H9 (cell line): ENCODE results near the gene GFY. TPM values are rescaled to one million over a fixed set of nuclear protein-coding genes. Genes with fewer than 3 reads are reported as not detected.

Experiments
- DNase-seq: peaks from one replicate; pipeline ENCODE4 v3.0.0-alpha.2; 2017
- H2AFZ ChIP-seq: one replicate; pipeline ENCODE4 v1.6.1; 2013; ENCODE audit warnings: mild to moderate bottlenecking, low read length, control low read depth, moderate library complexity
- H2AK5ac ChIP-seq: 2 replicates; pipeline ENCODE4 v1.6.1; 2013; ENCODE audit warnings: low read length, control low read depth, mixed read lengths; ENCODE audit not compliant: insufficient read length
- H2BK120ac ChIP-seq: one replicate; pipeline ENCODE4 v1.6.1; 2013; ENCODE audit warnings: low read depth, mild to moderate bottlenecking, low read length, control low read depth, inconsistent platforms; ENCODE audit not compliant: poor library complexity, severe bottlenecking
- H2BK12ac ChIP-seq: 2 replicates; pipeline ENCODE4 v1.6.1; 2013; ENCODE audit warnings: low read length, control low read depth, mixed read lengths, low read depth; ENCODE audit not compliant: insufficient read length
- H2BK15ac ChIP-seq: 2 replicates; pipeline ENCODE4 v1.6.1; 2013; ENCODE audit warnings: low read depth, low read length, control low read depth
- H2BK20ac ChIP-seq: one replicate; pipeline ENCODE4 v1.6.1; 2013; ENCODE audit warnings: low read depth, mild to moderate bottlenecking, low read length, control low read depth, inconsistent platforms; ENCODE audit not compliant: poor library complexity, severe bottlenecking
- H2BK5ac ChIP-seq: 2 replicates; pipeline ENCODE4 v1.6.1; 2013; ENCODE audit warnings: low read length, control low read depth, mixed read lengths; ENCODE audit not compliant: insufficient read length
- H3K14ac ChIP-seq: 2 replicates; pipeline ENCODE4 v1.6.1; 2013; ENCODE audit warnings: low read length, control low read depth; ENCODE audit not compliant: insufficient read depth
- H3K18ac ChIP-seq: 2 replicates; pipeline ENCODE4 v1.6.1; 2013; ENCODE audit warnings: low read depth, mild to moderate bottlenecking, mixed read lengths, low read length, control low read depth; ENCODE audit not compliant: insufficient read length
- H3K23ac ChIP-seq: 2 replicates; pipeline ENCODE4 v1.6.1; 2013; ENCODE audit warnings: low read length, control low read depth, mixed read lengths, low read depth; ENCODE audit not compliant: insufficient read length
- H3K23me2 ChIP-seq: 2 replicates; pipeline ENCODE4 v1.6.1; 2013; ENCODE audit warnings: low read depth, mild to moderate bottlenecking, mixed read lengths, low read length, control low read depth; ENCODE audit not compliant: insufficient read length, poor library complexity, severe bottlenecking
- H3K27ac ChIP-seq: 2 replicates; pipeline ENCODE4 v1.5.1; 2013; ENCODE audit warnings: low read length, control low read depth, mixed read lengths, low read depth; ENCODE audit not compliant: insufficient read length
- H3K27me3 ChIP-seq: 2 replicates; pipeline ENCODE4 v1.6.1; 2013; ENCODE audit warnings: low read length, control low read depth, inconsistent platforms; ENCODE audit not compliant: insufficient read depth
- H3K4ac ChIP-seq: 2 replicates; pipeline ENCODE4 v1.6.1; 2013; ENCODE audit warnings: low read depth, mild to moderate bottlenecking, control low read depth, inconsistent platforms, low read length, moderate library complexity
- H3K4me1 ChIP-seq: 2 replicates; pipeline ENCODE4 v1.6.1; 2013; ENCODE audit warnings: low read length, control low read depth, inconsistent platforms; ENCODE audit not compliant: insufficient read depth
- H3K4me2 ChIP-seq: 2 replicates; pipeline ENCODE4 v1.6.1; 2013; ENCODE audit warnings: low read length, control low read depth, mixed read lengths; ENCODE audit not compliant: insufficient read length, insufficient read depth
- H3K56ac ChIP-seq: 2 replicates; pipeline ENCODE4 v1.6.1; 2013; ENCODE audit warnings: low read depth, mild to moderate bottlenecking, mixed read lengths, low read length, control low read depth; ENCODE audit not compliant: insufficient read length
- H3K79me1 ChIP-seq: 2 replicates; pipeline ENCODE4 v1.6.1; 2013; ENCODE audit warnings: low read depth, mild to moderate bottlenecking, moderate library complexity, low read length, control low read depth, inconsistent platforms; ENCODE audit not compliant: insufficient read depth, poor library complexity, severe bottlenecking
- H3K79me2 ChIP-seq: 2 replicates; pipeline ENCODE4 v1.6.1; 2013; ENCODE audit warnings: low read length, control low read depth, inconsistent platforms; ENCODE audit not compliant: insufficient read depth
- H3K9ac ChIP-seq: 2 replicates; pipeline ENCODE4 v1.6.1; 2013; ENCODE audit warnings: low read length, control low read depth, mixed read lengths; ENCODE audit not compliant: insufficient read length; ENCODE audit errors: extremely low read depth
- H3K9me3 ChIP-seq: one replicate; pipeline ENCODE4 v1.6.1; 2013; ENCODE audit warnings: low read depth, low read length, inconsistent platforms; ENCODE audit not compliant: control insufficient read depth
- H3T11ph ChIP-seq: one replicate; pipeline ENCODE4 v1.6.1; 2013; ENCODE audit warnings: mild to moderate bottlenecking, low read length, control low read depth, inconsistent platforms
- H4K20me1 ChIP-seq: one replicate; pipeline ENCODE4 v1.6.1; 2013; ENCODE audit not compliant: control insufficient read depth, insufficient read length, insufficient read depth
- H4K5ac ChIP-seq: 2 replicates; pipeline ENCODE4 v1.6.1; 2013; ENCODE audit warnings: low read depth, mild to moderate bottlenecking, mixed read lengths, low read length, control low read depth; ENCODE audit not compliant: insufficient read length
- H4K8ac ChIP-seq: replicated peaks from 2 replicates; pipeline ENCODE4 v1.6.1; 2013; ENCODE audit warnings: low read length, control low read depth, mixed read lengths, low read depth; ENCODE audit not compliant: insufficient read length
- H4K91ac ChIP-seq: 2 replicates; pipeline ENCODE4 v1.6.1; 2013; ENCODE audit warnings: low read depth, mild to moderate bottlenecking, moderate library complexity, mixed read lengths, low read length, control low read depth; ENCODE audit not compliant: insufficient read length
- H3K27ac Mint-ChIP-seq, 3 experiments: 2 replicates in 2 of 3; 3 replicates in 1 of 3; pipeline ENCODE4 v1.8.0; 2020 to 2021; ENCODE audit warnings: mixed read lengths in 3 of 3, mild to moderate bottlenecking in 1 of 3, moderate library complexity in 1 of 3
- H3K27me3 Mint-ChIP-seq: 2 replicates; pipeline ENCODE4 v1.8.0; 2021; ENCODE audit warnings: low read depth, mild to moderate bottlenecking, moderate library complexity, mixed read lengths
- H3K36me3 Mint-ChIP-seq, 3 experiments: 2 replicates in 2 of 3; 3 replicates in 1 of 3; pipeline ENCODE4 v1.8.0; 2020 to 2021; ENCODE audit warnings: low read depth in 3 of 3, mixed read lengths in 3 of 3; ENCODE audit not compliant: insufficient read depth in 1 of 3
- H3K4me1 Mint-ChIP-seq, 2 experiments: 2 replicates each; pipeline ENCODE4 v1.8.0; 2020; ENCODE audit warnings: mixed read lengths in 2 of 2
- H3K4me3 Mint-ChIP-seq, 2 experiments: 2 replicates in 1 of 2; 3 replicates in 1 of 2; pipeline ENCODE4 v1.8.0; 2020 to 2021; ENCODE audit warnings: mild to moderate bottlenecking in 2 of 2, mixed read lengths in 2 of 2, moderate library complexity in 1 of 2
- H3K9me3 Mint-ChIP-seq, 2 experiments: 2 replicates in 1 of 2; 3 replicates in 1 of 2; pipeline ENCODE4 v1.8.0; 2020; ENCODE audit warnings: mild to moderate bottlenecking in 2 of 2, mixed read lengths in 2 of 2, moderate library complexity in 1 of 2
- CTCF ChIP-seq: fragments of 200-600 bp; sonication (generic); conservative IDR thresholded peaks from 3 replicates; pipeline ENCODE4 v1.8.0; 2021; ENCODE audit warnings: antibody characterized with exemption, mild to moderate bottlenecking
- WGBS: extraction: QIAGEN DNeasy Blood & Tissue Kit; methylation state at CpG from one replicate; pipeline ENCODE4 v1.1.7; 2013; ENCODE audit warnings: missing lambda C conversion rate, low lambda C conversion rate, mixed read lengths; ENCODE audit not compliant: insufficient read length; ENCODE audit errors: extremely low coverage; 5-methylcytosine and 5-hydroxymethylcytosine counted together
- total RNA-seq: library from RNA; stranded (reverse); gene quantifications from 2 replicates; pipeline ENCODE4 v1.2.1, GENCODE V29; 2021

Gene GFY
- total RNA-seq, 1 experiment from 2014 or later: 1.3 TPM

DNA sequence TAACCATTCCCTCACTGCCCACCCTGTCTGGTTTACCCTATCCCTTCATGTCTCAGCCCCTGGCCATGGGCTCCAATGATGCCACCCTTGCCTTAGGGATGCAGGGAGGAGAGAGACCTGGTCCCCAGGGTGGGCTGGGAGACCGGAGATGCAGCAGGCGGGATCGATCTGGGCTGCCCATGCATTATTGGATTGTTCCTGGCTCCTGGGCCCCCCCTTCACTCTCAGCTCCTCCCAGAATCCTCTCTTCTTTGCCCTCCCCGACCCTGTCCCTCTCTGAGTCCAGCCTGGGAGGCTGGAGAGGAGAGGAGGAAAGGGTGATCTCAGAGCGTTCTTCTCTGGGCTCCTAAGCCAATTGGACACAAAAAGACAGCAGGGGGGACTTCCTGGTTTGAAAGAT lies 31.3 kb upstream of the GFY start:
- Histone ChIP-seq H4K5ac (no peak overlapping the region), H3K23ac (no peak overlapping the region), H3K56ac (no peak overlapping the region), H3T11ph (no peak overlapping the region), H3K4me2 (no peak overlapping the region), H3K23me2 (no peaks in the 10 kb centered on the region), H3K14ac (no peak overlapping the region), H2AFZ (no peak overlapping the region), H2AK5ac (no peak overlapping the region), H3K4me1 (no peaks in the 10 kb centered on the region), H3K79me2 (no peaks in the 10 kb centered on the region), H3K79me1 (no peaks in the 10 kb centered on the region), H2BK15ac (no peak overlapping the region), H3K27ac (no peak overlapping the region), H3K4ac (no peak overlapping the region), H4K8ac (no peak overlapping the region), H2BK20ac (no peak overlapping the region), H3K27me3 (no peaks in the 10 kb centered on the region), H3K9ac (no peak overlapping the region), H2BK12ac (no peak overlapping the region), H3K9me3 (no peaks in the 10 kb centered on the region), H2BK120ac (no peak overlapping the region), H3K18ac (no peak overlapping the region), H2BK5ac (no peak overlapping the region), H4K91ac (no peak overlapping the region), H4K20me1 (no peaks in the 10 kb centered on the region)
- Mint-ChIP-seq H3K9me3 (no peaks in the 10 kb centered on the region; a peak in 1 of 5 replicates), H3K27ac (peak overlapping the region in 1 of 3 experiments; percentile 46; a peak in 2 of 7 replicates), H3K4me3 (no peak overlapping the region), H3K36me3 (0 out of 7 replicates have a peak, but pooled peaks cover 0 to 1% (median 0%) of the 10 kb centered on the region in 3 experiments), H3K4me1 (peaks cover 28 to 50% of the 10 kb centered on the region in 2 experiments), H3K27me3 (peaks cover 13% of the 10 kb centered on the region)
- no peak for DNase-seq
- WGBS: no CpG with 5 or more reads among the region's 5 CpGs
- no peak for TF ChIP-seq CTCF
